RCC 7860 (cell line): Measurements from ENCODE around the gene FAM177A1.
"Not testable (repeated sequence)": the region's sequence is repeated elsewhere in the genome, so short reads cannot be mapped to it uniquely, and the experiment has no call there.

ENCODE experiments used
- DNase-seq: peaks from one replicate; pipeline ENCODE4 v3.0.0-alpha.2; 2015; ENCODE audit warnings: low spot score
- FAIRE-seq: peaks from 2 replicates; lab custom pipeline; 2012; peaks lifted over from hg19 to GRCh38; lab: Jason Lieb, UNC

FAM177A1 gene

GRCh38 chr14:35046048-35046750, at the start of gene FAM177A1:
FAM177A1 (plus strand) TSS chr14:35046272; CDS start chr14:35046464, 192 bp downstream.
- FAIRE-seq (no peak), DNase-seq (peak; percentile 81)

- FAIRE-seq (no peak), DNase-seq (no peak)
These were observed 48.3 kb upstream of the FAM177A1 start for GRCh38 chr14:34997762-34998161.

- FAIRE-seq (no peak), DNase-seq (no peak)
These were observed 46.6 kb upstream of the FAM177A1 start for GRCh38 chr14:34999500-34999899.

GRCh38 chr14:35001621-35002020, 44.5 kb upstream of the FAM177A1 start:
- DNase-seq (no peak), FAIRE-seq (no peak)

DNA sequence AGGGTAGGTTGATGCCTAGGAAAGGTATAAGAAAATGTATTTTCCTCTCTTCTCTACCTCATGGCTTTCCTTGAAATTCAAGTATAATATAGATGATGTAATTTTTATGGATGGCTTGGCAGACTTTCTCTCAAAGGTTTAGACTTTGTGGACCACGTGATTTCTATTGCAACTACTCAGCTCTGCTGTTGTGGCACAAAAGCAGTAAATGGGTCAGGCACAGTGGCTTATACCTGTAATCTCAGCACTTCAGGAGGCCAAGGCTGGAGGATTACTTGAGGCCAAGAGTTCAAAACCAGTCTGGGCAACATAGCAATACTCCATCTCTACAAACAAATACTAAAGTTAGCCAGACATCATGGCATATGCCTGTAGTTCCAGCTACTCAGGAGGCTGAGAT, 41.2 kb upstream of the FAM177A1 start:
- DNase-seq (no peak), FAIRE-seq (no peak)

GRCh38 chr14:35016568-35016967, 29.5 kb upstream of the FAM177A1 start:
- FAIRE-seq: no peak
- DNase-seq: no peak

DNA sequence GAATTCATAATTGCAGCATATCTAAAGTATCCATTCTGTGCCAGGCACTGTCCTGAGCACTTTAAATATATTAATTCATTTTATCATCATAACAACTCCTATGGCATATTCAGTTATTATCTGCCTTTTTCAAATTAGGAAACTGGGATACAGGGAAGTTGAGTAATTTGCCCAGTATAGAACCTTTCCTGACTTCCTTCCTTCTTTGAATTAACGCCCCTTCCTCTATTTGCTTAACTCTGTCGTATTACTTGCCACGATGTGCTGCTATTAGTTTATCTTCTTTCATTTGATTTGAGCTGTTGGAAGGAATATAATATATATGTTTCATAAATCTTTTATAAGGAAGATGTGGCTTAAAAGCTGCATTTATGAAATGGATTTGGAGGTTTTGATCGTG, 25.4 kb upstream of the FAM177A1 start:
- FAIRE-seq (no peak), DNase-seq (no peak)

DNA sequence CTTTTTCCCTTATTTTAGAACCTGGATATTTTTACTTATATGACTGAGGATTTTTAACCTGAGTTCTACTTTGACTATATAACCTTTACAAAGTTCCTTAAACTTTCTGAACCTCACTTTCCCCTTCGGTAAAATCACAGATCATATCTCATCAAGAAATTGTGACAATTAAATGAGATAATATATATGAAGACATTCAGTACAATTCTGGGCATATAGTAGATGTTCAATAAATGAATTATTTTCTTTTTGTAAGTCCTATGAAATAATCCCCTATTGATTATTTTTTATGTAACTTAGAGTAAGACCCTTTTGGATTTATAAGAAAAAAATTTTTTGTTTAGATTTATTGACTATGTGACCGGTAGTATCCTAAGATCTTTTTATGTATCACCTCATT, 17.6 kb upstream of the FAM177A1 start:
- DNase-seq (no peak), FAIRE-seq (no peak)

- no peak for FAIRE-seq
- DNase-seq: no peak
These were observed 13.5 kb upstream of the FAM177A1 start for GRCh38 chr14:35032562-35032961.

DNA sequence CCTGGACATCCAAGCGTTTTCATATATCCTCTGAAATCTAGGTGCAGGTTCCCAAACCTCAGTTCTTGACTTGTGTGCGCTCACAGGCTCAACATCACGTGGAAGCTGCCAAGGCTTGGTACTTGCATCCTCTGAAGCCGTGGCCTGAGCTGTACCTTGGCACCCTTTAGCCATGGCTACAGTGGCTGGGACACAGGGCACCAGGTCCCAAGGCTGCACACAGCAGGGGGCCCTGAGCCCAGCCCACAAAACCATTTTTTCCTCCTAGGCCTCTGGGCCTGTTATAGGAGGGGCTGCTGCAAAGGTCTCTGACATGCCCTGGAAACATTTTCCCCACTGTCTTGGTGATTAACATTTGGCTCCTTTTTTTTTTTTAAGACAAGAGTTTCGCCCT, 11.6 kb upstream of the FAM177A1 start:
- FAIRE-seq (no peak), DNase-seq (no peak)

DNA sequence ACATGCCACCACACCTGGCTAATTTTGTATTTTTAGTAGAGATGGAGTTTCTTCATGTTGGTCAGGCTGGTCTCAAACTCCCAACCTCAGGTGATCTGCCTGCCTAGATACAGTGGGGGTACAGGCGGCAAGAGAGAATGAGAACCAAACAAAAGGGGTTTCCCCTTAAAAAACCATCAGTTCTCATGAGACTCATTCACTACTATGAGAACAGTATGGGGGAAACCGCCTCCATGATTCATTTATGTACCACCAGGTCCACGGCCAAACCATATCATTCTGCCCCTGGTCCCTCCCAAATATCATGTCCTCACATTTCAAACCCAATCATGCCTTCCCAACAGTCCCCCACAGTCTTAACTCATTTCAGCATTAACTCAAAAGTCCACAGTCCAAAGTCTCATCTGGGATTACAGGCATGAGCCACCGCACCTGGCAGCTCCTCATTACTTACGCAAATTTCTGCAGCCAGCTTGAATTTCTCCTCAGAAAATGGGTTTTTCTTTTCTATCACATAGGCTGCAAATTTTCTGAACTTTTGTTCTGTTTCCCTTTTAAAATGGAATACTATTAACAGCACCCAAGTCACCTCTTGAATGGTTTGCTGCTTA, 11.0 kb upstream of the FAM177A1 start:
- not testable (repeated sequence) for FAIRE-seq, DNase-seq

DNA sequence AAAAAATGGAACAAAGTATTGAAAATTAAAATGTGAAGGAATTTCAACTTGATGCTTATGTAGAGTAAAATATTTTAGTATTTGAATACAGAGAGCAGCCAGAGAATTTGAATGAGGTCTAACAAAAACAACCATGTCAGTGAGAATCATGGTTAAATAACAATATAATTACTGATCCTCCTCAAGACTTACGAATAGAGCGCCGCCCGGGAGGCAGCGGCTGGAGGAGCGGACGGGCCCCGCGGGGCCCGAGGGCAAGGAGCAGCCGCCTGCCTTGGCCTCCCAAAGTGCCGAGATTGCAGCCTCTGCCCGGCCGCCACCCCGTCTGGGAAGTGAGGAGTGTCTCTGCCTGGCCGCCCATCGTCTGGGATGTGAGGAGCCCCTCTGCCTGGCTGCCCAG, 7.8 kb upstream of the FAM177A1 start:
- DNase-seq, FAIRE-seq: not testable (repeated sequence)

DNA sequence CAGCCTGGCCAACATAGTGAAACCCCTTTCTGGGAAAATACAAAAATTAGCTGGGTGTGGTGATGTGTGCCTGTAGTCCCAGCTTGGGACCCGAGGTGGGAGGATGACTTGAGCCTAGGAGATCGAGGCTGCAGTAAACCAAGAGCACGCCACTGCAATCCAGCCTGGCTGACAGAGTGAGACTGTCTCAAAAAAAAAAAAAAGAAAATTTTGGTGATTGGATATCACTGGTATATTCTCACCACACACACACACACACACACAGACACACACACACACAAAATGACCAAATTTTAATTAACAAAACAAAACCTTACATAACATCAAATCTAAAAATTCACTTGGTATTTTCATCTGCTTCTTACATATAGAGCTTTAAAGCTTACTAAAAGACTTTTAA, 3.4 kb upstream of the FAM177A1 start:
- no peak for FAIRE-seq
- no peak for DNase-seq

GRCh38 chr14:35043046-35043445, 3.0 kb upstream of the FAM177A1 start:
- FAIRE-seq (no peak), DNase-seq (no peak)

DNA sequence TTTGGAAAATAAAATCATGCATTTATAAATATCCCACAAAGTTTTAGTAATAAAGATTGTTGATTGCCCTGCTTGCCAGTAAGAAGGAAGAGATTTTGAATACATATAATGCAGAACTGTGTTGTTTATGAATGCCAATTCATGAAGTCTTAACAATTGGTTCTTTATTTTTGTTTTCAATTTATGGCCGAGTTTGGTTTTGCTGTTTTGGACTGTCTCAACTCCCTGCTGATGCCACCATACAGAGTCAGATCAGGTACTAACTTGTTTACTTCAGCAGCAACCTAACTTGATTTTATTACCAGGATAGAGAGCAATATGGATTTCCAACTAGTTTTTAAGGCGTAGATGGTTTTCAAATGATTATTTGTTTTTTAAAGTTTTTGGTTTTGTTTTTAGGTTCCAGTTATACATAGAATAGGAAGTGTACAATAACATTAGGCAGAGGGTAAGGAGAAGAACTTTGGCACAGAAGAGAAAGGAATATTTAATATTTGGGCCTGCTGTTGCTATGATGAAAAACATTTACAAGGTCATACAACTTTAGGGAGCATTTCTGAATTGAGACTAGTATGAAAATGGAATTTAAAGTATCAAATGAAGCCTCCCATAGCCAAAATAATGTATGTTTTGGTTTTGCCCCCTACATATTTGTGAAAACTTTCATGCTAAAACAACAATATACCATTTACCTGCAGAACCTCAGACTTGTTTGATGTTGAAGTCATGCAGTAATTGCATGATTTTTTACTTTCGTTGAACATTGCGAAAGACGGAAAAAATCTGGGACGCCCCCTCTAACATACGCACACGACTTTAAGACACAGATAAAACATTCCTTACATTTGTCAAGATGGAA, 904 bp upstream of the FAM177A1 start:
- FAIRE-seq (no peak), DNase-seq (no peak)

DNA sequence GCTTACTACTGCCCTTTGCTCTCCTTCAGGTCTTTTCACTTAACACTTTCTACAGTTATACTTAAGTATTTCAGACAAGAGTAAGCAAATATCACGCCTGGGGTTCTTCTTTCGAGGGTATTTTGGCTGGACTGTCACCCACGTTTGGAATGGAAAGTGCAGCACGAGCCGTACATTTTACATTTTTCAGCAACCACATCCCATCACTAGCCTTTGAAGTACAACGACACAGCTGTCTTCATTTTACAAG, 349 bp upstream of the FAM177A1 start:
- FAIRE-seq (no peak), DNase-seq (no peak)

- no peak for DNase-seq
- FAIRE-seq: no peak
These were observed 872 bp downstream of the FAM177A1 start for GRCh38 chr14:35046751-35047536.

DNA sequence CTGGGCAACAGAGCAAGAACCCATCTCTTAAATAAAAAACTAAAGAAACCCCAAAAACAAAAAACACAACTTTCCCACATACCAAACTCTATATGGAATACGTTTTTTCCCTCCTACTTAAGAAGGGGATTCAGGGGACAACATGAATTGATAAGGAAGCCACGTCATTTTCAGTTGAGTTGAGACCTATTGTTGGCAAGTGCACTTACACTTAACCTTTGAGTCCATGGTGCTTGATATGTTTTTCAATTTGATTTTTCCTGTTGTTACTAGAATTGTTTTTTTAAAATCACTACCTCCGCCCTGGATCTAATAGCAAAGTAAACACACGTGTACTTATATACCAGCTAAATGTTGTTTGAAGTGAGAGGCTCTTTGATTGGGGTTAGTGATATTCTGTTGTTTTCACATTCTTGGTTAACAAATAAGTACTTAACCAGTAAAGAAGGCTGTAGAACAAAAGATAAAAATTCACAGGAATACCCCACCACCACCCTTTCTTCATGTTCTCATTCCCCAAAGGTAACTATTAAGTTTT, 2.0 kb downstream of the FAM177A1 start:
- no peak for DNase-seq
- FAIRE-seq: no peak

DNA sequence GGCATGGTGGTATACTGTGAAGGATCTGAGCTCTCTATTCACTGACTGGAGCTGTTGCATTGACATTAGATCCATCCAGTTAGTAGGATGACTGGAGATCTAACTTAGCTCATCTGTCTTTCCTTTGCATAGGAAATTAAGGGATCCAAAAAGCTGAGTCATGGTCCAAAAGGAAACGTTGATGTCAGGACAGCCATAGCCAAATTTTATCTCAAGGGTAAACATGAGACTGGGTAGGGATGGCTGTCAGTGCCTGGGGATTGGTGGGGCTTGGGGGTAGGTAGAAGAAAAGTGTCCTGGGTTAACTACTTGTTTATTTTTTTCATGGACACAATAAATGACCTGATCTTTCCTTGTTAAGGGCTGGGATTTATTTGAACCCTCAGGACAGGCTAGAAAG, 4.6 kb downstream of the FAM177A1 start:
- no peak for DNase-seq
- FAIRE-seq: no peak

GRCh38 chr14:35051796-35052195, 5.7 kb downstream of the FAM177A1 start:
- no peak for FAIRE-seq
- DNase-seq: no peak

- DNase-seq (no peak), FAIRE-seq (no peak)
These were observed 6.6 kb downstream of the FAM177A1 start for GRCh38 chr14:35052637-35053036.
